A549 treated with Mapracorat at 1 μM for 4 hours (cell line): Measurements from ENCODE around the gene USE1. TPM values are rescaled to one million over a fixed set of nuclear protein-coding genes. Genes with fewer than 3 reads are reported as not detected.

Source experiments
- total RNA-seq: library from RNA; stranded (reverse); fragments of 200-300 nt; extraction: Qiagen RNA extraction; gene quantifications from 5 replicates; pipeline ENCODE4 v1.2.3, GENCODE V29; 2022

USE1 gene, protein sequence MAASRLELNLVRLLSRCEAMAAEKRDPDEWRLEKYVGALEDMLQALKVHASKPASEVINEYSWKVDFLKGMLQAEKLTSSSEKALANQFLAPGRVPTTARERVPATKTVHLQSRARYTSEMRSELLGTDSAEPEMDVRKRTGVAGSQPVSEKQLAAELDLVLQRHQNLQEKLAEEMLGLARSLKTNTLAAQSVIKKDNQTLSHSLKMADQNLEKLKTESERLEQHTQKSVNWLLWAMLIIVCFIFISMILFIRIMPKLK
- total RNA-seq = 13.8 to 16.3 TPM (median 14.9 TPM) in 5 replicates

DNA sequence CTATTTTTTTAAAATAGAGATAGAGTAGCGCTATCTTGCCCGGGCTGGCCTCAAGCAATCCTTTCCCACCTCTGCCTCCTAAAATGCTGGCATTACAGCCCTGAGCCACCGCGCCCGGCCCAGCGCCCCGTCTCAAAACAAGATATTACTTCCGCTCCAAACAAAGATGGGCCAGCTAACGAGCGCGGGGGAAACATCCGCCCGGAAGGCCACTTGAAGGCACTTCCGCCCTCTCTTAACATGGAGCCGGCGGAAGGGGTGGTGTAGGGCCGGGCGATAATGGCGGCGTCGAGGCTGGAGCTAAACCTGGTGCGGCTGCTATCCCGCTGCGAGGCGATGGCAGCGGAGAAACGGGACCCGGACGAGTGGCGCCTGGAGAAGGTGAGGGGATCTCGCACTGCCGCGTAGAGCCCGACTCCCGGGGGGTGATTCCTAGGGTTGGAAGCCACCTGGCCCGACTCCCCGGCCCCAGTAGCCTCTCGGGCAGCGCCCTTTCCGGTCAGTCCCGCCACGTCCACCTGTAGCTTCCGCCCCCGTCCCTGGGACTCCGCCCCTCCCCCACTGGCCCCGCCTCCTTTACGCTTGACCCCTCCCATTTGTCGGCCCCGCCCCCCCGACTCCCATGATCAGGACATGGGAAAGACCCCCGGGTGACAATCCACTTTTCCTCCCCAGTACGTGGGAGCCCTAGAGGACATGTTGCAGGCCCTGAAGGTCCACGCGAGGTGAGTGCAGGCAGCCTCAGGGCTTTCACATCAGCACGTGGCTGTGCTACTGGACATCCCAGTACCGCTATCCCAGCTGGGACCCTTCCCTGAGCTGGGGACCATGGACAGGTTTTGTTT, at the start of gene USE1:
TSS of gene USE1 (plus strand) at position 231 of the 845 bp plus-strand sequence. CDS start at position 280, 49 bp downstream.

DNA sequence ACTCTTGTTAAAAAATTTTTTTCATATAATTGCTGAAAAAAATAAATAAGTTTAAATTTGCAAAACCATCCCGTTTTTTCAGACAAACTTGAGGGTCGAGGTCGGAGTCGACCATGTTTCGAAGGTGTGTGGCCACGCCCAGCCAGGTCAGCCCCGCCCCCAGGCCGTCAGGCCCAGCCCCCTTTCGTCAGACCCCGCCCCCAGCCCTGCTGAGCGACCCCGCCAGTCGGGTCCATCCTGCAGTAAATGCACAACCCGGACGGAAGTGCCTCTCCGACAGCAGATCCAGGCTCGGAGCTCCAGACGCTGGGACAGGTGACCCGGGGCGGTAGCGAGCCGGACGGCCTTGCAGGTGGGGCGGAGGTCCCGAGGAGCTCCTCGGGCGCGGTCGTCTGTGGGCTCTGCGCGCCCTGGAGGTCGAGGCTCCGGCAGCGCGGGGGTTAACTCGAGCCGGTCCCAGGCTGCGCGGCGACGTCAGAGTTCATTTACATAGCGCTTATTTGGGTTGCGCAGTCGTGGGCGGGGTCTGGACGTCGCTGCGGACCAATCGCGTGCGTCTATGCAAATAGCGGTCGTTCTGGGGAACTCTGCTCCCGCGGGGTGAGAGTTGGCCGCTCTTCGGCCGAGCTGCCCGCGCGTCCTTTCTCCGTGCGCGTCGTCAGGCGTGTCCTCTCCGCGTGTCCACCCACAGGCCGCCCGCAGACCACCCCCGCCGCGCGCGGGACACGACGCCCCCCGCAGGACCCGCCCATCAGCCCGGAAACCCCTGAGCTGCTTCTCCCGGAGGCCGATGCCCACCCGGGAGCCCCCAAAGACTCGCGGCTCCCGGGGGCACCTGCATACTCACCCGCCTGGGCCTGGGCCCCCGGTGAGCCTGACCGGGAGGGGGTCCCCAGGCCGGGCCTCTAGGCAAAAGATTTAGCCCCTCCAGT, 11.1 kb downstream of the USE1 start, which contains the start of gene OCEL1:
TSS of gene OCEL1 (plus strand) at position 225 of the 932 bp plus-strand sequence. CDS start at position 247, 22 bp downstream.

DNA sequence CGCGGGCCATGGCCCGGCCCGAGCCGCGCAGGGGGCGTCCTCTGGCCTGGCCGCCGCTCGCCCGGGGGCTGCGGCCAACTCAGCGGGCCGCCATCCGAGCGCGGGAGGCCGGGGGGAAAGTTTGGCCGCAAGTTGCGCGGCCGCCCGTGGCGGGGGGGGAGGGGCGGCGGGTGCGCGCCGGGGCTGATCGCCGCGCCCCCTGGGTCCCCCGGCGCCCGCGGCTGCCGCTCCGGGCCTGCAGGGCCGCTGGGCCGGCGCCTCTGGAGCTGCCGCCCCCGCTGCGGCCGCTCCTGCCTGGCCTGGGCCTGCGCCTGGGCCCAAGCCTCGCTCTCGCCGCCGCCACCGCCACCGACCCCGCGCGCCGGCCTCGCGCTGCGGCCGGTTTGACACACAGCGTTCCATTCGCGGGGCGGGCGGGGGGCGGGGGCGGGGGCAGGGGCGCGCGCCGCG, 30.4 kb downstream of the USE1 start, which contains the start of gene NR2F6:
TSS of gene NR2F6 (minus strand) at position 385 of the 450 bp plus-strand sequence. CDS start 699 bp downstream, outside the sequence.

DNA sequence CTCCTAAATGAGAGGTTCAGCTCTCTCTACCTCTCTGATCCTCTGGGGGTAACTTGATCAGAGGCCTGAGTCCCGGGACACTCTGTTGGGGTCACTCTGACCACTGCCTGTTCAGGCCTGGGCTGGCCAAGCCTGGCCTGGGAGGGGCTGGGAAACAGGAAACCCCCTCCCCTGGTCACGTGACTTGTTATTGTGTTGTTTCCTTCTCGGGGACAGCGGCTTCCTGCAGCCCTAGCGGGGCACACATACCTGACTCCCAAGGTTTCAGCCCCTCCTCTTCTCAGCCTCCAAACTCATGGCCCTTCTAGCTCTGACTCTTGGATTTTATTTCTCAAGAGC, 49.5 kb downstream of the USE1 start, which contains the start of gene USHBP1:
TSS of gene USHBP1 (minus strand) at position 105 of the 339 bp plus-strand sequence. CDS start 446 bp downstream, outside the sequence.

DNA sequence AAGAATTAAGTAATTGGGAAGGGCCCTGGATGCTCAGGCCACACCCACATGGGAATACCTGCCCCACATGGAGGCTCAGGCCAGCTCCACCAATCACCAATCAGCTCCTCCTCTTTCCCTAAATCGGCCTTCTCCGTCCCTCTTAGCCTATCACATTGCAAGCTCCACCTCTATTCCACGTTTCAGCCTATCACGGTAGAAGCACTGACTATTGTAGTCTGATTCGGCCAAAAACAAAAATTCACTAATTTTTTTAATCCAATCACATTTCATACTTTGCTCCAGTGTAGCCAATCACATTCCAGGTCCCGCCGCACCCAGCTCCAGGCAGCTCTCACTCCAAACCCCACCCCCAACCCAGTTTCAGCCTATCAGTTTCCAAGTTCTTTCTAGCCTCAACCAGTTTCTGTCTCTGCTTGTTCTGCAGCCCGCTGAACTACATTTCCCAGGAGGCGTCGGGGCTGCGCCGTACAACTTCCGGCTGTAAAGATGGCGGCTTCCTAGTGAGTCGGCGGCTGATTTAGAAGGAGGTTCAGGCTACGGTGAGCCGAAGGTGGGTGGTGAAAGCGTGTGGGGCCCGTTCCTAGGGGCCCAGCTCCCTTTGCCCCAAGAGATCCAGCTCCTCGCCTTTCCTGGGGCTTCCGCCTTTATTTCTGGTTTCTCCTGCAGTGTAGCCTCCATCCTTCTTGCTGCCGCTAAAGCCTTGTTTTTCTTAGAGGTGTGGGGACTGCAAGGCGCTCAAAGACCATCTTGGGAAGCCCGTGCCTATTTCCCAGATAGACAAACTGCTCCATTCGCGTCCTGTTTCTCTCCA, 52.0 kb downstream of the USE1 start, which contains the start of gene BABAM1:
TSS of gene BABAM1 (plus strand) at position 469 of the 814 bp plus-strand sequence. CDS start 1,364 bp downstream, outside the sequence.

Other genes with a start within 250 kb of the USE1 start
- 0.08 to 0.13 TPM (median 0.13 TPM) in 3 of 5 replicates, not detected in the others for gene CPAMD8, start 188.5 kb upstream of the USE1 start, total RNA-seq
- 11.5 to 15.8 TPM (median 14.3 TPM) in 5 replicates for gene HAUS8, start 139.9 kb upstream of the USE1 start, total RNA-seq
- 23.9 to 33.5 TPM (median 33.1 TPM) in 5 replicates for gene MYO9B, start 139.6 kb upstream of the USE1 start, total RNA-seq
- gene OCEL1, start 10.9 kb downstream of the USE1 start, total RNA-seq = 10.3 to 12.6 TPM (median 12.1 TPM) in 5 replicates
- 27.2 to 64.7 TPM (median 62.9 TPM) in 5 replicates for gene NR2F6, start 30.6 kb downstream of the USE1 start, total RNA-seq
- not detected in 5 replicates for gene USHBP1, start 49.4 kb downstream of the USE1 start, total RNA-seq
- 59.1 to 64.3 TPM (median 61.0 TPM) in 5 replicates for gene BABAM1, start 52.1 kb downstream of the USE1 start, total RNA-seq
- gene ANKLE1, start 66.5 kb downstream of the USE1 start, total RNA-seq = 0.22 to 0.56 TPM (median 0.35 TPM) in 5 replicates
- 1.9 to 3.5 TPM (median 2.8 TPM) in 5 replicates for gene ABHD8, start 88.1 kb downstream of the USE1 start, total RNA-seq
- gene MRPL34, start 90.5 kb downstream of the USE1 start, total RNA-seq = 56.1 to 87.4 TPM (median 83.9 TPM) in 5 replicates
- gene DDA1, start 94.2 kb downstream of the USE1 start, total RNA-seq = 49.5 to 59.2 TPM (median 55.7 TPM) in 5 replicates
- gene ANO8, start 119.5 kb downstream of the USE1 start, total RNA-seq = 1.9 to 4.1 TPM (median 3.4 TPM) in 5 replicates
- 14.4 to 22.1 TPM (median 20.2 TPM) in 5 replicates for gene GTPBP3, start 122.2 kb downstream of the USE1 start, total RNA-seq
- not detected in 5 replicates for gene PLVAP, start 162.0 kb downstream of the USE1 start, total RNA-seq
- gene CCDC194, start 178.8 kb downstream of the USE1 start, total RNA-seq = not detected in 5 replicates
- 0.13 to 0.24 TPM in 2 of 5 replicates, not detected in the others for gene BST2, start 190.3 kb downstream of the USE1 start, total RNA-seq
- 27.7 to 42.0 TPM (median 41.3 TPM) in 5 replicates for gene MVB12A, start 204.7 kb downstream of the USE1 start, total RNA-seq
- gene TMEM221, start 233.3 kb downstream of the USE1 start, total RNA-seq = 0.32 to 0.85 TPM (median 0.83 TPM) in 5 replicates
- not detected in 5 replicates for gene NXNL1, start 245.6 kb downstream of the USE1 start, total RNA-seq